Embryonic facial prominence (tissue), 1 donor: ENCODE results near the gene HDAC7.
"Not testable (repeated sequence)": the region's sequence is repeated elsewhere in the genome, so short reads cannot be mapped to it uniquely, and the experiment has no call there.

Experiments
- DNase-seq: peaks from one replicate; pipeline ENCODE4 v3.0.0-alpha.2; 2016; ENCODE audit errors: extremely low spot score

The HDAC7 gene

DNA sequence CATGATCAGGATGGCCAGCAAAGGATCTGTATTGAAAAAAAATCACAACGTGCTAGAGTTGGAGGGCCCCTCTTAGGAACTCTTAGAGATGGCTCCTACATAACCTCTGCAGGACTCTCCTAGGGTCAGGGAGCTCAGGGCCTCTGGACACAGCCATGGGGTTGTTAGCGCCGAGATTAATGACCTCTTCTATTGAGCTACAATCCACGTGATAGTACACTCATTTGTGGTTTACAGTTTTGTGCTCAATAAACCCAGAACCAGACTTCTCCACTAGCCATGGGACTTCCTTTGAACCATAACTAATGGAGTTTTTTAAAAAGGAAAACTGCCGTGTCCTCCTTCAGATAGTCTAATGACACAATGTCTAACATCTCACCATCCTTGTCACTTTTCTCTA is 29.6 kb upstream of the HDAC7 start:
- no peak for DNase-seq

DNA sequence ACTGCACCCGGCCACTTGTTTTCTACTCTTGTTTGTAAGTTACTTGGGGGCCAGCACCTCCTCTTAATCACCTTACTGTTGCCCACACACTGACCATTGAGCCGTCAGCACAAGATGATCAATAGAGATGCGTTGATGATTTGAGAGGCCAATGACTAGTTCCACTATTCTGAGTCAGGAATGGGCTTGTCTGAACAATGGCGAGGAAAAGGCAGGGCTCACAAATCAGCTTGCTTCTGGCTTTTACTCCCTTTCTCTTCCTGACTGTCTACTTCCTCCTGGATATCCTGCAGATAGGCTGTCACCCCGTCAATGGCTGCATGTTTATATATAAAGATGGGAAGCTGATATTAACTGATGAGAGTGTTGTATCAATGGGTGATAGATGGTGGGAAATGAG is 29.1 kb upstream of the HDAC7 start:
- no peak for DNase-seq

DNA sequence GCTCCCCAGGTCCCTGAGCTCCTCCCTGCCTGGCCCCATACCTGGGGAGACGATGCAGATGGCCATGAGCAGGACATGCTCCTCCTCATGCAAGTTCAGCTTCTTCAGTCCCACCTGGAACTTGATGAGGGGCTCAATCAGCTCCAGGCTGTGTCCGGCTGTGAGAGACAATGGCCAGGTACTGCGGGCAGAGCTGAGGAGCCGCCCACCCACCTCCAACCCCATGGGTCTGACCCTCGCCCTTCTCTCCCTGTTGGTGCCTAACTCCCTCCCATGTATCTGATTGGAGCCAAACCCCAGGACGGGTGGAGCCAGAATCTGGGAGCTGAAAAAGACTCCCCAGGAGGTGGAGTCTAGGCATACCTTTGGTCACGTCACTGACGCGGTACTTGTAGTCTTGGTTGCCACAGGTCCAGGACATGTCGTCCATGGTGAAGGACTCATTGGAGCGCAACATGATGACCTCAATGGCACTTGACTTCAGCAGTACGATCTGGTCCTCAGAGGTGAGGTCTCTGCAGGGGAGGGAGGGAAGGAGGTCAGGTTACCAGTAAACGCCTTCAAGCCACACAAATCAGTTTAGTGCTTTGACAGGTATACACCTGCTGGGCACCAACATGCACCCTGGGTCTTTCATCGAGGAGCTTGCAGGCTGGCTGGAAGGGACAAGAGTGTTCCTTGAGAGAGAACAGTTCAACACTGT is 26.7 kb upstream of the HDAC7 start:
- no peak for DNase-seq

DNA sequence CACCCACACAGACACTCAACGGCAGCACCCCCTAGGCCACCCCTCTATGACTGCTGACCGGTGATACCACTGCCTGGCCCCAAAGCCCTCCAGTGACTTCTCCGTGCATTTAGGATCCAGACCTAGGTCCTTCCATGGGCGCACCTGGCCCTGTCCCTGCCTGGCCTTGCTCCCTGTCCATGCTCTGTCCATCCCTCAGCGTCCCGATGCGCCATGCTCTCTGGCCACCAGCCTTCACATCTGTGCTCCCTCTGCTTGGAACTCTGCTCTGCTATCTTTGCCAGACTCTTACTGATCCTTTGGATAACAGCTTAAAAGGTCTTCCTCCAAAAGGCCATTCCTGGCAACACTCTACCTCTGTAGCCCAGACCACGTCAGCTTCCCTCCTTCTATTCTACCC is 25.4 kb upstream of the HDAC7 start:
- no peak for DNase-seq

DNA sequence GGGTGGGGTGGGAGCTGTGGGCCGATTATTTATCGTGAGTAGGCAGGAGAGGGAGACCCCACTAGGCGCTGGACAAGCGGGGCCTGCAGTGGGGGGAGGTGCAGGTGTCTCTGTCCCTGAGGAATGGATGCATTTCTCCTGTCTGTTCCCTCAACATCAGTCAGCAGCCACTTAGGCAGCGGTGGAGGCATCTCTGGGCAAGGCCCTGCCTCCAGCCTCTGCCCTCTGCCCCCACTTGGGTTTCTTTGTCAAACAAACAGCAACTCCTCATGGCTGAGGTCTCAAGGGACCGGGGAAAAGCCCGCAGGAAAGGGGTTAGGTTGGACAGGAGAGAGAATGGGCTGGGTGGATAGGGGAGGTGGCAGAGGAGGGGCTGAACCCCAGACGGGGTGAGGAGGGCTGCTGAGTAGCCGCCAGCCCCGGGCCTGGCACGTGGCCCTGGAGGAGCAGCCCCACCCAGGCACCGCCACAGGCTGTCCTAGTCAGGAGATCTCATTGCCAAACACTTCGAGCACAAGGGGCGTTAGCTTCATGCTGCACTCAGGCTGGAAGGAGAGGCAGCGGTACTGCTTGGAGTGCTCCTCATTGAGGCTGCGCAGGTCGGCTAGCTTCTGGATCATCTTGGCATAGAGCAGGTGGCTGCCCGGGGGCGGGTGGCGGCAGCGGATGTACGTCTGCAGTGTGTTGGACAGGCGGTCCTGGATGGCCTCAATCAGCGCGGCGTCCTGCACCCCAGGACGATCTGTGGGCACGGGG is 24.7 kb upstream of the HDAC7 start:
- DNase-seq, result no peak

DNA sequence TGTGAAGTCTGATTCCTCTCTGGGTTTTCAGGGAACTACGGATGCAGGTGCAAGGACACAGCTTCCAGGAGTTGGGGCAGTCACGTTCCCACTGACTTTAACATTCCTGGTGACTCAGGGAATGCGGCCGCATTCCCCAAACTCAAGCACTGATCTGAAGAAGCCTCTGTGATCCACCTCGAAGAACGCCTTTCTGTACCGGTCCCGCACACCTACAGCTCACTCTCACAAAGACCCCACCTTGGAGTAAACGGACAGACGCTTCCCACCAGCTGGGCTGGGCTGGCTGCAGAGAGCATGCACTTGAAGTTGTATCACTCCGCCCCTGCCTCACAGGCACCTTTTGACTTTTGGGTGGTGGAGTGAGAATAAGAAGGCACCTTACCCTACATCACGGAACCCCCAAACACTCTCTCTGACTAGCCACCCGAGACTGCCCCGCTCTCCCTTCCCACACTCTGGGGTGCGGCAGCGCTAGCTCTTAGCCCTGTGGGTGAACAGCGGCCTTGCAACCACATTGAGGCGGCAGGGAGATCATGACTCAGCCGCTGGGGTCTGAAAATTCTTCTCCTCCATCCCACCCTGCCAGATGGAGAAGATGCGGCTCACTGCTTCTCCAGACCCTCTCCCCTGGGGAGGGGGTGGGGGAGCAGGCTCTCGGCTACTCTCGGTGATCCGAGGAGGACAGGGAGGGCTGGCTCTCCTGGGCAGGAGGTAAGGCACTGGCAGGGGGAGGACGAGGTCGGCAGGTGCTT is 23.7 kb upstream of the HDAC7 start:
- DNase-seq, result no peak

DNA sequence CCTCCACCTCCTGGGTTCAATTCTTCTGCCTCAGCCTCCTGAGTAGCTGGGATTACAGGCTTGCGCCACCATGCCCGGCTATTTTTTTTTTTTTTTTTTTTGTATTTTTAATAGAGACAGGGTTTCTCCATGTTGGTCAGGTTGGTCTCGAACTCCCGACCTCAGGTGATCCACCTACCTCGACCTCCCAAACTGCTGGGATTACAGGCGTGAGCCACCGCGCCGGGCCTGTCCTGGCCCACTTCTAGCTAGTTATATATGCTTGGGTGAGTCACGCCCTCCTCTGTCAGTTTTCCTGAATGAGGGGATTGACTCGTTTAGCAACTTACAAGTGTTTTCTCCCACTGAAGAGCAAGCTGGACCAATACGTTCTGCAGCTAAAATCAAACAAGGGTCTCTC is 22.8 kb upstream of the HDAC7 start:
- not testable (repeated sequence) for DNase-seq

DNA sequence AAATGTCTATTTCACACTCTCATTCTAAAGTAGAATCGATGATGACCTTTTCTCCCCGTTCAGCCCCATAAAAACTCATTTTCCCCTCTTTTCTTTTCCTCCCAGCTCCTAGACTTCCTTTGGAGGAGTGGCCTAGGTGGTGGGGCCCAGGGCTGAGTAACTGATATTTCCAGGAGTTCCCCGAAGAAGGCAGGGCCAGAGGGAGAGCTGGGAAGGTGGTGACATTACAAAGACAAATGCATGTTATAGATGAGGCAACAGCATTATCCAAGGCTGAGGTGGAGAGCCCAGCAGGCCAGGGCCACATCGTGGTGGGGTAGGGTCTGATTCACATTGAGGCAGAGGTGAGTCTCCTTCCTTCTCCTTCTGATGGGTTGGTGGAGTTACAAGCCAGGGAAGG is 22.2 kb upstream of the HDAC7 start:
- DNase-seq, result no peak

DNA sequence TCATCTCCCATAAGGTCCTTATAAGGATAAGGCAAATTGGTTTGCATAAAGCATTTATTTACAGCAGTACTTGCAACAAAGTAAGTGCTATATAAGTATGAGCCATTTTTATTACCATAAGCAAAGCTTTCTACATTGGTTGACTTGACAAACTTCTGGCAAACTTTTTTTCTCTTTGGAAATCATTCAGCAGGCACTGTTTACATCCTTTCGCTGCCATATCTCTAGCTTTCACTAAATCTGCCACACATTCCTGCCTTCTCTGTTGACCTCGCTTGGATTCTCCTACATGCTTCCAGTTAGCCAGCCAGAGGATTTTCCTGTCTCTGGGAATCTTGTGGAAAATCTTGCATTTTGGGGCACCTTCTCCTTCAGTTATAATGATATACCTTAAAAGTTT is 21.8 kb upstream of the HDAC7 start:
- no peak for DNase-seq

DNA sequence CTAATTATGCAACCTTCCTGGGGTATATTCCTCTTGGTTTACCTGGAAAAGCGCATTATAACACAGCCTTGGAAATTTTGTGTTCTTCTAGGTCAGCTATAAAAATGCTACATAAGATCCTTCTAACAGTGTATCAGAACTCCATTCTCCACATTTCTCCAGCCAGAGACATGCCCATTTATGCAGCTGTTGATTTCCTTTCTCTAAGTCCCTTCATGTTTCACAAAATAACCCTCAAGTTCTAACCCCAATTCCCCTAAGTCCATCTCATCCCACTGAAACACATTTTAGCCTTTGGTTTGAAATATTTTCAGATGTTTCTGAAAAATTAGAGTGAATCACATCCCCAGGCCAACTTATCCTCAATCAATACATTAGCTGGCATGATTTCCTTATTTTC is 20.9 kb upstream of the HDAC7 start:
- no peak for DNase-seq

DNA sequence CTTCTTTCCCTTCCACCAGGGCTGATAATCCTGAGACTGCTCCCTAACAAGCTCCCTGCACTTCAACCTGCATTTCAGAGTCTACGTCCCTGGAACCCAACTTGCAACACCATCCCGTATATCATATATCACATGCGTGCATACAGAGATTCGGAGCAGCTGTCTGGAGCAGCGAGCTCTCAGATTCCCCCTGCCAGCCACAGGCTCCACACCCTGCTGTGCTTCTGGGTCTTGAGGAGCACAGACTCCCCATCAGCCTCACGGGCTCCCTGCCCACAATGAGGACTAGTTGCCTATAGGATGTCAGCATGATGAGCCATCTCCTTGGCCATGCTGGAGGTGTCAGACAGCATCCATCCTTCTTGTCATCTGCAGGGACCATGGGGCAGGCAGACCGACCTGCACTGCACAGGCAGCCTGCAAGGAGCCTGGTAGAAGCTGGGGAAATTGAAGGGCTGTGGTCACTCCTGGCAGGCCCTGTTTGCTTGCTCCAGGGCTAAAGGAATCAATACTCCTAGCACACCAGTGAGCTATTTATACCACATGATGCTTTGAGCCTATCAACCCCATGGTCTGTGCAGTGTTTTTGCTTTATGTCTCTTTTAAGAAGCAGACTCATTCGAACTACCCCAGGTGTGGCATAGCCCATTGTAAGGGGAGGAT is 19.6 kb upstream of the HDAC7 start:
- DNase-seq, result no peak

DNA sequence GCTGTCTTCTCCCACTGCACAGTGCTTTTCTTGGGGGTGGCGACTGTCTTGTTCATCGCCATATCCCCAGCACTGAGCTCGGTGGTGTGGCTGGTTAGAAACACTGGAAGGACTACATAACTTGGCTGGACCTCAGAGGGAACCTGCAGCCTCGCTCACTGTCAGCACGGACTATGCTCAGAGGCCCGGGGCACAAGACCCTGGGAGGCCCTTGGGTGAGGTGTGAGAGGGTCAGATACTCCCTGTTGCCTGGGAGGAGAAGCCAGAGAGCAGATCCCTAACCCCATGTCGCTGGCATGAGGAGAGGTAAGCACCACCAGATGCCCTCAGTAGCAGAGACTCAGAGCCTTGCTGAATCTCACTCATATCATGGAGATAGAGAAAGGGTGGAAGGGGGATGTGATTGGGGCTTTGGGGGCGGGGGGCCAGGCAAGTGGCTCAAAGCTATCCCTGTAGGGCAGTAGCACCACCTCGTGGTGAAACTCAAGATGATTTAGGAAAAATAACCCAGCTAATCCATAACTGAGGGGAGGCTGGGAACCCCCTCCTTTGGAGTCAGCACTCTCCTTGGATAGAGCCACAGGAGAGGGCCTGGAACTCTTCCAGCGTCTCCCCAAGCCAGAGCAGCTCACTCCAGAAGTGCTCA is 18.7 kb upstream of the HDAC7 start:
- no peak for DNase-seq

DNA sequence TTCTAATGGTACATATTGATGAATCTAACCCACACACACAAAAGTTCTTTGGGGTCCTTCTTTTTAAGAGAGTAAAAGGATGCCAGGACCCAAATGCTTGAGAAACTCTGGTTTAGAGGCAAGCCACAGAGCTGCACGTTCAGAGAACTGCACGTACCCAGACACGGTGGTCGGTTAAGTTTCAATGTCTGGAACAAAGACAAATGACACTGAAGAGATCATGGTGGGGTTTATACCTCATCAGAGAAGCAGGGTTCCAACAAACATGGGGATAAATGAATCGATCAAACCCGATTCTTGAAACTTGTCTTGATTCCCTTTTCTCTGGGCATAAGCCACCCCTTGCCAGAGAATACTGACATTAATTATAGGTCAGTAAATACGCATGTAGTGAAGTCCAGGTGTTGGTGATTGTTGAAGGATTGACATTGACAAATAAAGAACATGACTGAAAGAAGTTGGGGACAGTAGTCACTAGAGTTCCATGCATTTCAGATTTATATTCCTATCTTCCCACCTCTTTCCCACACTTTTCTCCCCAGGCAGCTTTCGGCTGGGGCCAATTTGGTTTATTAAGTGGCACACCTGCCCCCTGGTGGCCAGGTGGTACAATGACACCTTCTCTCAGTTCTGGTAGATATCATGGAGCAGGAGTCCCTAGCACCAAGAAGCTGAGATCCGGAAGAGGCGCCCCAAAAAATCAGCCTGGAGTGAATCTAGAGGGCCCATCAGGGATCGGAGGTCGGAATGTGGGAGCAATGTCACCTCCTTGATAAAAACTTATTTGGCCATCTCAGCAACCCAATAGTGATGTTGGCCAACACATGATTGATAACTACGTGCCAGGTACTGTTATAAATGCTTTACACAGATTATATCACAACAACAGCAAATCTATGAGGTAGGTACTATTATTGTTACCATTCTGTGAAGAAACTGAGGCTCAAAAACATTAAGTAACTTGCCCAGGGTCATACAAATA is 17.8 kb upstream of the HDAC7 start:
- no peak for DNase-seq

DNA sequence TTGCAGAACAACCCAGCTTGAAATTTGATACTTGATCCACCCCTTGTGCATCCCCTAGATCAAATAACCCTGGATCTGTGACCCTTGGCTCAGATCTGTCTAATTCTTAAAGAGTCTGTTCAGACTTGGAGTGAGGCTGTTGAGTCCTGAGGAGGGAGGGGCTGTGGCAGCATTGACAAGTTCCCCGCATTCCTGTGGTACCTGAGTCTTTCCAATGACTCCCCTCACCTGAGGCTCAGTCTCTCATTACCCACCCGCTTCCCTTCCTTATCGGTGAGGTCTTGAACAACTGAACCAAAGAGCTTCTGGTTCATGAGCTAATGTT is 16.1 kb upstream of the HDAC7 start:
- DNase-seq, result no peak

DNA sequence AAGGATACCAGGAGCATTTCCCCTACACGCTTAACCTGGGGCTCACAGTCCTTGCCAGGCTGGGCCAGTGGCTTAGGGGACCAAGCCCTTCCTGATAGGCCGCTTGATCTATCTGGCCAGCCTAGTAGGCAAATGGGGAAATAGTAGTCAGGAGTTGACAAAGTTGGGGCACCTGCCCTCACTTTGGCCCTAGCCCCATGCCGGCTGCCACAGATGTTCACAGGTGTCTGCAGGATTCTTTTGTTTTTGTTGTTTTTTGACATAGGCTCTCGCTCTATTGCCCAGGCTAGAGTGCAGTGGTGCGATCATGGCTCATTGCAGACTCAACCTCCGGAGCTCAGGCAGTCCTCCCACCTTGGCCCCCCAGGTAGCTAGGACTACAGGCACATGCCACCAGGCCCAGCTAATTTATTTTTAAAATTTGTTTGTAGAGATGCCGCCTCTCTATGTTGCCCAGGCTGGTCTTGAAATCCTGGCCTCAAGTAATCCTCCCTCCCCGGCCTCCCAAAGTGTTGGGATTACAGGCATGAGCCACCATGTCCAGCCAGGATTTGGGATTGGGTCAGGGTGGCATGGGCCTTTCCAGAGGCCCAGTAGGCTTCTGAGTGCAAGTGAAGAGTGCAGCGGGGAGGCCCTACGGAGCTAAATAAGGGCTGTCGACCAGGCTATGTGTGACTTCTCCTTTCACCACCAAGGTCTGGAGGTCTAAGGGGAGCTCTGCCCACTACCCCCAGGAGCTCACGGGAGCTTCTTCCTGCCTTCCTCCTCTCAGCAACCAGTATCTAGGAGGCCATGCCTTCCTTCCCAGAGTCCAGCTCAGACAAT is 15.5 kb upstream of the HDAC7 start:
- no peak for DNase-seq

DNA sequence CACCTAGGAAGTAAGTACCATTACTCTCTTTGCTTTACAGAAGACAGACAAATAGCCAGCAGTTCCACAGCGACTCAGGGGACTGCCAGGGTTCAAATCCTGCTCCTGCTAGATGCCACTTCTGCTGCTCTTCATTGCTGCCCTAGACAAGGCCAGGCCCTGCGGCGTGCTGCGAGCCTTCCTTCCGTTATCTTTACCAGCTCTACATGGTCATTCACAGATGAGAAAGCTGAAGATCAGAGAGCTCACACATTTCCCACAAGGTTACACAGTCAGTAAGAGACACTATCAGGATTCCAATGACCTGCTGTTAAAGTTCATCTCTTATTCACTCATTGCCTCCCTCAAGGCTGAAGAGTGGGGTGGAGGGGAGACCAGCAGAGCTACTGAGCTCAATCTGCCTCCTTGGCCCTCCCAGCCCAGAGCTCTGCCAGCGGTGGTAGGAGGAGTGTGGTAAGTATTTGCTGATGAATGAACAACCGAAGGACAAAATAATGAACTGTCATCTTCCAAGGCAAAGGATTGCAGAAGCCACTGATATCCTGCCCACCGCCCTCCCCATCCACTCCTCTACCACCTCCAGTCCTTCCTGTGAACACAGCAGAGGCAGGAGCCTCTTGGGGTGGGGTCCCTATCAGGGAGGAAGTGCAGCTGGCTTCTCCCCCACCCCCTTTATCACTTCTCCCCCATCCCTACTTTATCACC is 14.6 kb upstream of the HDAC7 start:
- no peak for DNase-seq

DNA sequence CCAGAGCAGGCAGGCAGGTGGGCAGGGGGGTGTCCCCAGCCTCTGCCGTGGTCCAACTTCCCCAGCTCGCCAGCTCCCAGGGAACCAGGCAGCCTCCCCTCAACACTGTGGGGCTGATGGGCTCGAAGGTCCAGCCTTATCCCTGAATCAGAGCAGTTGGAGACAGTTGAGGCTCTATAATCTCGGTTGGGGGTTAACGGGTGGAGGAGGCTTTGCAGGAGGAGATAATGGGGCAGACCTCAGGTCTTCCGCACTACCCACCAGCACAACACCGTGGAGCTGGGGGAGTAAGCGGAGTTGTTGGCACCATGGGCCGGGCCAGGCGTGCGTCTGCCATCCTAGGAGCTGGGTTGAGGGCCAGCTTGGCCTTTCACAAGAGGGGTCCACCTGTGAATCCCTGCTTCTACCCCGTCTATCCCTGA is 13.9 kb upstream of the HDAC7 start:
- DNase-seq, result no peak

DNA sequence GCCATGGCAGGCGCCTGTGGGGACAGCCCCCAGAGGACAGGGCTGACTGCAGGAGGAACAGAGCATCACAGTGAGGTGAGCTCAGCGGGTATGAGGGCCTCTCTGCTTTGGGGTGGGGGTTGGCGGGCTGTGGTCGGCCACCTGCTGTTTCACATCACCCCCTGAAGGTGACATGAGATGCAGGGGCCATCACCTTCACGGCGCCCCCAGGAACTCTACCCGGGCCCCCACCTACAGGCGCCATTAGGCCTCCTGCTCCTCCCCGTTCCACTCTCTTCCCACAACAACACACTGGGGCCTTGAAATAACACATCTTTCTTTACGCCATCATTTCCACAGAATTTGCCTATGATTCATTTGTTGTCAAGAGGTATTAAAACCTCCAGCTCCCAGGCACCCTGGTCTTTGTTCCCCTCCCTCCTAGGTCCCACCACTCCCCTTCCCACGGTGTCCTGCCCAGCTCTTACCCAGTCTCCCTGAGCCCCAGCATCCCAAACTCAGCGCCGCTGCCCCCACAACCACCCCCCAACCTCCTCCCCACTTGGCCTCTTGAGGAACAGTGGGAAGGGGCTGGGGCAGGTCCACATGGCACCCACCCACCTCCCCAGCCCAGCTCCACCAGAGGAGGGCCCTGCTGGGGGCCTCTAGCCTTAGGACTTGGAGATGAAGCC is 12.7 kb upstream of the HDAC7 start:
- no peak for DNase-seq

DNA sequence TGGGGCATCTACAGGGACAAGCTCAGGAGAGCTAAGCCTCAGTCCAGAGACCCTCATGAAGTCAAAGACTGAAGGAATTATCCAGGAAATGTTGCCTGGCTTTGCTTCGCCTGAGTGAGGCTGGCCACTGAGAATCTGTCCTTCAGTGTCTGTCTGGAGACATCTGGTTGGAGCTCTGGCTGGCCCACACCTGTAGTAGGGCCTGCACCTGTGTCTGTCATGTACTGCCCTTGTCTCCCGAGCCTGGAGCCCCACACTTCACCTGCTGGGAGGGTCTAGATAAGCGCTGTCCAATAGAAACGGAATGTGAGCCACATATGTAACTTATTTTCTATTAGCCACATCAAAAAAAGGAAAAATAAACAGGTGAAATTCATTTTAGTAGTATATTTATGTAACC is 9.9 kb upstream of the HDAC7 start:
- DNase-seq, result no peak
